HepG2 (cell line): ENCODE data around the gene ARCN1. TPM values are rescaled to one million over a fixed set of nuclear protein-coding genes. Genes with fewer than 3 reads are reported as not detected.

Experiments used
- DMTF1 ChIP-seq: sonication (generic); formaldehyde crosslinking; IDR thresholded peaks from 2 replicates; pipeline ENCODE4 v1.4.0; 2020; ENCODE audit warnings: mild to moderate bottlenecking, missing genetic modification reagents
- EED ChIP-seq: sonication (generic); formaldehyde crosslinking; IDR thresholded peaks from 2 replicates; pipeline ENCODE4 v1.5.0; 2020; ENCODE audit warnings: mild to moderate bottlenecking, missing genetic modification reagents
- HIC2 ChIP-seq: sonication (generic); formaldehyde crosslinking; IDR thresholded peaks from 2 replicates; pipeline ENCODE4 v1.9.0; 2022; ENCODE audit warnings: low read depth, missing genetic modification reagents
- KDM2A ChIP-seq: sonication (generic); formaldehyde crosslinking; IDR thresholded peaks from 2 replicates; pipeline ENCODE4 v1.4.0; 2020; ENCODE audit warnings: low read depth, missing genetic modification reagents, borderline replicate concordance
- KDM5A ChIP-seq: fragments of 200-600 bp; sonication (generic); IDR thresholded peaks from 2 replicates; pipeline ENCODE4 v1.7.0; 2018; ENCODE audit warnings: antibody characterized with exemption, mild to moderate bottlenecking, low read length, borderline replicate concordance
- KLF6 ChIP-seq: IDR thresholded peaks from 2 replicates; pipeline ENCODE4 v1.8.0; 2016; ENCODE audit warnings: missing biosample characterization, missing genetic modification reagents
- MEF2D ChIP-seq: sonication (generic); formaldehyde crosslinking; IDR thresholded peaks from 2 replicates; pipeline ENCODE4 v1.5.1; 2020; ENCODE audit warnings: mild to moderate bottlenecking, missing genetic modification reagents
- NONO ChIP-seq, 2 experiments: fragments of 450-650 bp in 1 of 2; sonication (generic) in 1 of 2; formaldehyde crosslinking in 1 of 2; IDR thresholded peaks in 1 of 2; conservative IDR thresholded peaks in 1 of 2; 2 replicates each; pipeline versions ENCODE4 v1.6.1 to v1.8.0; 2017 to 2022; ENCODE audit warnings: mild to moderate bottlenecking in 1 of 2, missing genetic modification reagents in 1 of 2, moderate library complexity in 1 of 2
- SP1 ChIP-seq, 2 experiments: fragments of 450-650 bp in 1 of 2; sonication (generic) in 1 of 2; formaldehyde crosslinking in 1 of 2; IDR thresholded peaks; 2 replicates each; pipeline versions ENCODE4 v1.4.0 to v1.6.1; 2016 to 2020; ENCODE audit warnings: missing genetic modification reagents in 1 of 2
- SP2 ChIP-seq: sonication (generic); formaldehyde crosslinking; IDR thresholded peaks from 2 replicates; pipeline ENCODE4 v1.5.1; 2020; ENCODE audit warnings: mild to moderate bottlenecking, missing genetic modification reagents
- TERF1 ChIP-seq: sonication (generic); formaldehyde crosslinking; IDR thresholded peaks from 2 replicates; pipeline ENCODE4 v1.8.0; 2022; ENCODE audit warnings: mild to moderate bottlenecking, missing genetic modification reagents, moderate library complexity
- TFDP1 ChIP-seq: IDR thresholded peaks from 2 replicates; pipeline ENCODE4 v1.6.1; 2016; ENCODE audit warnings: missing compliant biosample characterization, missing genetic modification reagents, borderline replicate concordance
- ZBTB37 ChIP-seq: sonication (generic); formaldehyde crosslinking; IDR thresholded peaks from 2 replicates; pipeline ENCODE4 v1.4.0; 2020; ENCODE audit warnings: mild to moderate bottlenecking, missing genetic modification reagents
- ZBTB38 ChIP-seq: sonication (generic); formaldehyde crosslinking; IDR thresholded peaks from 2 replicates; pipeline ENCODE4 v1.5.1; 2020; ENCODE audit warnings: mild to moderate bottlenecking, missing genetic modification reagents
- ZKSCAN8 ChIP-seq: IDR thresholded peaks from 2 replicates; pipeline ENCODE4 v1.6.1; 2016; ENCODE audit warnings: borderline replicate concordance, missing genetic modification reagents, missing compliant biosample characterization
- ZNF414 ChIP-seq: sonication (generic); formaldehyde crosslinking; IDR thresholded peaks from 2 replicates; pipeline ENCODE4 v1.5.0; 2020; ENCODE audit warnings: missing genetic modification reagents
- ZNF558 ChIP-seq: sonication (generic); formaldehyde crosslinking; IDR thresholded peaks from 2 replicates; pipeline ENCODE4 v1.9.0; 2022; ENCODE audit warnings: mild to moderate bottlenecking, missing genetic modification reagents, borderline replicate concordance
- ZNF605 ChIP-seq: sonication (generic); formaldehyde crosslinking; IDR thresholded peaks from 2 replicates; pipeline ENCODE4 v1.8.0; 2022; ENCODE audit warnings: mild to moderate bottlenecking, missing genetic modification reagents
- polyA plus RNA-seq, 8 experiments: library from polyadenylated mRNA; depleted of rRNA in 3 of 8; stranded (reverse) in 7 of 8; unstranded in 1 of 8; fragments of >200 nt; fragmentation: Illumina TruSeq in 4 of 8; extraction: Trizol in 4 of 8; gene quantifications; 2 replicates each; pipeline versions ENCODE4 v1.2.1 to v1.2.3, GENCODE V29; 2011 to 2016; ENCODE audit warnings: low read depth in 4 of 8, missing spikeins in 1 of 8, mixed read lengths in 1 of 8; ENCODE audit not compliant: insufficient read depth in 1 of 8
- total RNA-seq, 5 experiments: library from RNA; depleted of rRNA; stranded (reverse); fragments of >200 nt; fragmentation: Illumina TruSeq; extraction: Trizol; gene quantifications; 2 replicates each; pipeline ENCODE4 v1.2.3, GENCODE V29; 2016; ENCODE audit warnings: low read depth in 1 of 5

The ARCN1 gene
- total and polyA plus RNA-seq, 2 of the 13 experiments (the other 11 are each of a cell fraction or from before 2014, with no cell fraction given) = 148 to 200 TPM

- TF ChIP-seq MEF2D (CRISPR knock-in tag) = no peak
- no peak for TF ChIP-seq NONO (IDR thresholded peaks at IDR 0.05)
- TF ChIP-seq NONO (CRISPR knock-in tag; conservative IDR thresholded peaks at IDR 0.05) = no peak; the same call in 1 of the 2 replicates
- TF ChIP-seq SP2 = peak; percentile 49
- no peak for TF ChIP-seq ZKSCAN8 (CRISPR knock-in tag)
- TF ChIP-seq KLF6 = 0 out of 2 replicates have a peak, but pooled peaks have one; percentile 10
- TF ChIP-seq ZNF414 = peak; percentile 58; the same call in 1 of the 2 replicates
- TF ChIP-seq TERF1 (CRISPR knock-in tag) = no peak
- TF ChIP-seq KDM5A = peak; percentile 57; the same call in 1 of the 2 replicates
- no peak for TF ChIP-seq SP1 (IDR thresholded peaks at IDR 0.05)
- TF ChIP-seq SP1 (CRISPR knock-in tag; IDR thresholded peaks at IDR 0.05) = peak; percentile 37; the same call in 1 of the 2 replicates
- TF ChIP-seq ZNF605 (CRISPR knock-in tag) = no peak
- 0 out of 2 replicates have a peak, but pooled peaks have one; percentile 28 for TF ChIP-seq KDM2A (CRISPR knock-in tag)
- TF ChIP-seq EED (CRISPR knock-in tag) = no peak
- no peak for TF ChIP-seq ZBTB38 (CRISPR knock-in tag)
- no peak for TF ChIP-seq TFDP1 (CRISPR knock-in tag)
- TF ChIP-seq DMTF1 (CRISPR knock-in tag) = no peak
- no peak for TF ChIP-seq ZBTB37
- TF ChIP-seq ZNF558 (CRISPR knock-in tag) = 0 out of 2 replicates have a peak, but pooled peaks have one; percentile 26
- TF ChIP-seq HIC2 (CRISPR knock-in tag) = no peak
Observed at GRCh38 chr11:118621071-118621783, 49.0 kb downstream of the ARCN1 start (continued).
